Parathyroid adenoma (tissue), 2 donors: ENCODE results near the gene EIF4E3.

Experiments used
- H2AFZ ChIP-seq: fragments of 300-600 bp; sonication (generic); one replicate; pipeline ENCODE4 v1.7.0; 2017; ENCODE audit warnings: antibody characterized with exemption, mild to moderate bottlenecking
- H3K27ac ChIP-seq: fragments of 300-600 bp; sonication (generic); one replicate; pipeline ENCODE4 v1.7.0; 2017
- H3K27me3 ChIP-seq: fragments of 300-600 bp; sonication (generic); one replicate; pipeline ENCODE4 v1.7.0; 2017; ENCODE audit warnings: low read length; ENCODE audit not compliant: control insufficient read depth, insufficient read depth
- H3K36me3 ChIP-seq: fragments of 300-600 bp; sonication (generic); one replicate; pipeline ENCODE4 v1.7.0; 2017; ENCODE audit warnings: low read length; ENCODE audit not compliant: control insufficient read depth, insufficient read depth
- H3K4me1 ChIP-seq: fragments of 300-600 bp; sonication (generic); one replicate; pipeline ENCODE4 v1.7.0; 2017; ENCODE audit warnings: control low read depth
- H3K4me2 ChIP-seq: fragments of 300-600 bp; sonication (generic); one replicate; pipeline ENCODE4 v1.7.0; 2017; ENCODE audit warnings: low read length
- H3K4me3 ChIP-seq: fragments of 300-600 bp; sonication (generic); one replicate; pipeline ENCODE4 v1.7.0; 2017; ENCODE audit warnings: low read depth, low read length
- H3K79me2 ChIP-seq: fragments of 300-600 bp; sonication (generic); one replicate; pipeline ENCODE4 v1.7.0; 2017; ENCODE audit warnings: control low read depth
- H3K9ac ChIP-seq: fragments of 300-600 bp; sonication (generic); one replicate; pipeline ENCODE4 v1.7.0; 2017; ENCODE audit warnings: mild to moderate bottlenecking
- H3K9me3 ChIP-seq: fragments of 300-600 bp; sonication (generic); one replicate; pipeline ENCODE4 v1.7.0; 2017; ENCODE audit warnings: low read length; ENCODE audit not compliant: control insufficient read depth
- CTCF ChIP-seq: fragments of 300-600 bp; sonication (generic); IDR thresholded peaks from one replicate; pipeline ENCODE4 v1.7.0; 2017; ENCODE audit warnings: antibody characterized with exemption, mild to moderate bottlenecking
- donor health status: primary hyperparathyroidism.

Gene EIF4E3

GRCh38 chr3:71684757-71685386 lies 40.3 kb downstream of the EIF4E3 start:
- no peak for TF ChIP-seq CTCF
- no peak overlapping the region for H2AFZ ChIP-seq
- H3K4me2 ChIP-seq, result no peak overlapping the region
- no peaks in the 10 kb centered on the region for H3K79me2 ChIP-seq
- H3K4me1 ChIP-seq, result peaks cover 28% of the 10 kb centered on the region
- no peaks in the 10 kb centered on the region for H3K36me3 ChIP-seq
- no peaks in the 10 kb centered on the region for H3K9me3 ChIP-seq
- no peak overlapping the region for H3K9ac ChIP-seq
- H3K4me3 ChIP-seq, result no peak overlapping the region
- H3K27me3 ChIP-seq, result no peaks in the 10 kb centered on the region
- H3K27ac ChIP-seq, result no peak overlapping the region

GRCh38 chr3:71684046-71684756 lies 41.0 kb downstream of the EIF4E3 start:
- no peak overlapping the region for H3K9ac ChIP-seq
- H3K27me3 ChIP-seq, result no peaks in the 10 kb centered on the region
- H3K4me2 ChIP-seq, result no peak overlapping the region
- H3K79me2 ChIP-seq, result peaks cover 3% of the 10 kb centered on the region
- TF ChIP-seq CTCF, result no peak
- H3K9me3 ChIP-seq, result no peaks in the 10 kb centered on the region
- peaks cover 24% of the 10 kb centered on the region for H3K4me1 ChIP-seq
- no peak overlapping the region for H2AFZ ChIP-seq
- H3K4me3 ChIP-seq, result no peak overlapping the region
- H3K27ac ChIP-seq, result no peak overlapping the region
- H3K36me3 ChIP-seq, result no peaks in the 10 kb centered on the region

- Histone ChIP-seq H3K4me2 (no peak overlapping the region), H3K9me3 (no peaks in the 10 kb centered on the region), H3K4me3 (no peak overlapping the region), H3K9ac (no peak overlapping the region), H3K36me3 (no peaks in the 10 kb centered on the region), H3K27me3 (no peaks in the 10 kb centered on the region), H3K79me2 (peaks cover 3% of the 10 kb centered on the region), H2AFZ (peak overlapping the region; percentile 1), H3K27ac (no peak overlapping the region), H3K4me1 (peaks cover 10% of the 10 kb centered on the region)
- TF ChIP-seq CTCF, result peak; percentile 73
Observed at GRCh38 chr3:71681224-71681668, 44.0 kb downstream of the EIF4E3 start.

- H3K4me3 ChIP-seq, result no peak overlapping the region
- no peak overlapping the region for H3K27ac ChIP-seq
- no peak overlapping the region for H2AFZ ChIP-seq
- no peak overlapping the region for H3K4me2 ChIP-seq
- H3K4me1 ChIP-seq, result peaks cover 10% of the 10 kb centered on the region
- H3K36me3 ChIP-seq, result no peaks in the 10 kb centered on the region
- H3K9ac ChIP-seq, result no peak overlapping the region
- no peaks in the 10 kb centered on the region for H3K27me3 ChIP-seq
- no peaks in the 10 kb centered on the region for H3K9me3 ChIP-seq
- no peak for TF ChIP-seq CTCF
- peaks cover 3% of the 10 kb centered on the region for H3K79me2 ChIP-seq
Observed at GRCh38 chr3:71680603-71681002, 44.6 kb downstream of the EIF4E3 start.
